Large intestine (tissue), 3 donors: ENCODE results near the gene NLGN2. TPM values are rescaled to one million over a fixed set of nuclear protein-coding genes. Genes with fewer than 3 reads are reported as not detected.

Experiments used
- DNase-seq, 2 donors: peaks; one replicate each; pipeline versions ENCODE4 v3.0.0 to v3.0.0-alpha.2; 2013
- H3K27ac ChIP-seq: one replicate; pipeline ENCODE4 v1.5.1; 2013; ENCODE audit warnings: low read length
- H3K27me3 ChIP-seq: 2 replicates; pipeline ENCODE4 v1.6.1; 2013; ENCODE audit warnings: low read length; ENCODE audit not compliant: control insufficient read depth, insufficient read depth
- H3K36me3 ChIP-seq: 2 replicates; pipeline ENCODE4 v1.6.1; 2013; ENCODE audit warnings: low read length; ENCODE audit not compliant: control insufficient read depth, insufficient read depth
- H3K4me1 ChIP-seq: one replicate; pipeline ENCODE4 v1.6.1; 2013; ENCODE audit warnings: low read length; ENCODE audit not compliant: control insufficient read depth, insufficient read depth
- H3K4me3 ChIP-seq: one replicate; pipeline ENCODE4 v1.5.1; 2013; ENCODE audit warnings: low read length
- H3K9me3 ChIP-seq: one replicate; pipeline ENCODE4 v1.6.1; 2013; ENCODE audit warnings: mild to moderate bottlenecking, low read depth, low read length, moderate library complexity; ENCODE audit not compliant: control insufficient read depth
- WGBS: methylation state at CpG from one replicate; pipeline ENCODE4 v1.1.5; 2013; ENCODE audit warnings: low lambda C conversion rate; ENCODE audit not compliant: insufficient coverage; 5-methylcytosine and 5-hydroxymethylcytosine counted together
- polyA plus RNA-seq: library from polyadenylated mRNA; unstranded; fragments of 120-200 nt; gene quantifications from one replicate; pipeline ENCODE4 v1.2.1, GENCODE V29; 2013

Gene NLGN2
- polyA plus RNA-seq, 1 donor = 12.9 TPM

DNA sequence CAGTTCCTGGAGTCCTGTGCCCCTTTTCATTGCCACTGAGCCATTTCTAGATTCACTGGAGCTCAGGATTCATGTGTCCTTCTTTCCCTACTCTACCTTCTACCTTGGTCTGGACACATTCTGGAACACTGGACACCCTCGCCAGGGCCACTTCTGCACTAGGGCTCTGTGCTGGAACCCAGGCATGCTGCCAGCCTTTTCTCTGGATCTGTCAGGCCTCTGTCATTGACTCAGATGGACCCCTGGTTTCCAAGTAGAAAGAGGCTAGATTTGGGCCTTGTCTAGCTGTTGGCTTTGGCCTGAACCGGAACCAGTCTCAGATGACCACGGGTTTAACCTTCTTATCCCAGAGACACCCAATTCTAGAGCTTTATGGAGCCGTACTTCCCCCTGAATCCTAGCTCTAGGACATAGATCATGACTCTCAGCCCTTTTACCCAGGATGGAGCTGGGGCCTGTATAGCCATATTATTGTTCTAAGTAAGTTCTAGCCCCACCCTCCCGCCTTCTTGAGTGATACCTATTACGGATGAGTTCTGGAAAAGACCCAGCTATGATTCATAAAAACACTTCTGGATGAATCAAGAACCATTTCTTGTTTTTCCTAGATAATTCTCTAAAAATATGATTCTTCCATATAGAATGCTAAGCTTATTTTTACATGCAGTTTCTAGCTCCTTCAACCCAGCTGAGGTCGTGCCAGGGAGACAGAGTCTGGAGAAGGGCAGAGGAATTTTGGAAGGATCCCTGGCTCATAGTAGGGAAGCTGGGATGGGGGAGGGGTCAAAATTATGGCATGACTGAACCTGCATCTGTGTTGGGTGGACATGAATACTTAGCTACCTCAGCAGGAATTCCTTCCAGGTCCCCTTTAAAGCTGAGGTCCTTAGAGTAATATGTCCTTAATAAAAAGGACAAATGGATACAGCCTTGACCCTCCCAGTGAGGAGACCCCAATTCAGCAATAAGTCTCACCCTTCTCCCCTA, 36.1 kb downstream of the NLGN2 start:
- Histone ChIP-seq H3K27ac (no peak overlapping the region), H3K36me3 (no peaks in the 10 kb centered on the region), H3K4me1 (peaks cover 20% of the 10 kb centered on the region), H3K27me3 (peaks cover 83% of the 10 kb centered on the region), H3K4me3 (no peak overlapping the region), H3K9me3 (peaks cover 3% of the 10 kb centered on the region)
- 100% methylated on average over 2 of the region's 7 CpGs for WGBS
- no peak for DNase-seq

DNA sequence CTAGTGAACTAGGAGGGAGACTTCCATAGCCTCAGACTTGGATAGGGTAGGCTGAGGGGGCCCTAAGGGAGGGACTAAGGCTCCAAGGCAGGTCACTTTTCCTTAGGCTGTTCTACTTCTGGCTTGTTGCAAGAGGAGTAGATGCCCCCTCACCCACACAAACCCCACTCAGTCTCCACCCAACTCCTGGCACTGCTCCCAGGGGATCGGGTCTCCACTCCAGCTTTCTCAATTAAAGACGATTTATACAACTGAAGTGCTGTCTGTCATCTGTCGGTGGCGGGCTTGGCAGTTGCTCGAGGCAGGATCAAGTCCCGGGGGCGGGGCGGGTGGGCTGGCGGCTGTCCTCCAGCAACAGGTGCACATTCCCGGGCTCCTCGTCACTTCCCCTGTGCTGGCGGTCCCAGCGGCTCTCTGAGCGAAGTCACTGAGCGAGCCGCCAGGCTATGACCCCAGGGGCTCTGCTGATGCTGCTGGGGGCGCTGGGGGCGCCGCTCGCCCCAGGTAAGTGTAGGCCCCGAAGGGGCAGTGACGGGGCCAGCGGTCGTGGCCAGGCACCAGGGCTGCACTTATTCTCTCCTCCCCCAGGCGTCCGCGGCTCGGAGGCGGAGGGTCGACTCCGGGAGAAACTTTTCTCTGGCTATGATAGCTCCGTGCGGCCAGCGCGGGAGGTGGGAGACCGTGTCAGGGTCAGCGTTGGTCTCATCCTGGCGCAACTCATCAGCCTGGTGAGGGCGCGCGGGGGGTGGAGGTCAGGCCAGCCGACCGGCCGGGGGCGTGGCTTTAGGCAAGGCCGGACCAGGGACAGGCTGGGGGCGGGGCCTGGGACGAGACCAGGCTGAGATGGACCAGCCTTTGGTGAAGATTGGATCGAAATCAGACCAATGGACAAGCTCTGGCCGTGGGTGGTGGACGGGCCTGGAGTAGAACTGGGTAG, 37.3 kb downstream of the NLGN2 start, which contains the start of gene CHRNB1:
TSS of gene CHRNB1 (plus strand) at position 380 of the 937 bp plus-strand sequence. CDS start at position 447, 67 bp downstream.
- peaks cover 17% of the 10 kb centered on the region for H3K4me1 ChIP-seq
- DNase-seq = peak; percentile 38 to 60
- peaks cover 73% of the 10 kb centered on the region for H3K27me3 ChIP-seq
- H3K36me3 ChIP-seq = no peaks in the 10 kb centered on the region
- WGBS = no CpG with 5 or more reads among the region's 51 CpGs
- no peak within 1 kb of the TSS for H3K27ac ChIP-seq
- peaks cover 3% of the 10 kb centered on the region for H3K9me3 ChIP-seq
- peak within 1 kb of the TSS; percentile 44 for H3K4me3 ChIP-seq

DNA sequence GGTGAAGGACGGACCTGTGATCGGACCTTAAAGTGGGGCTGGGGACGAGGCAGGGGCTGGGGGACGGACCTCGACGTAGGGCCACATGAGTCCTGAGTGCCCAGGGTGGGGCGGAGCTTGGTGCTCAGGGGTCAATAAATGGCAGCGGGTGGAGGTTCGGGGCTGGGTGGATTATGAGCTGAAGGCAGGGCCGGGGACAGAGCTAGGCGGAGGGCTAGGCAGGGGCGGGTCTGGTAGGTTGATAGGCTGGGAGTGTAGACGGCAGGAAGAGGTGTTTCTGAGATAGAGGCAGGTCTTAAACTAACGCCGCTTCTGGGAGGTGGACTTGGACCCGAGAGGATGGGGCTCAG, 37.9 kb downstream of the NLGN2 start:
- peak overlapping the region; percentile 44 for H3K4me3 ChIP-seq
- peaks cover 3% of the 10 kb centered on the region for H3K9me3 ChIP-seq
- DNase-seq = peak; percentile 72 to 79
- H3K4me1 ChIP-seq = peaks cover 11% of the 10 kb centered on the region
- H3K27me3 ChIP-seq = peaks cover 66% of the 10 kb centered on the region
- WGBS = no CpG with 5 or more reads among the region's 16 CpGs
- no peak overlapping the region for H3K27ac ChIP-seq
- no peaks in the 10 kb centered on the region for H3K36me3 ChIP-seq

DNA sequence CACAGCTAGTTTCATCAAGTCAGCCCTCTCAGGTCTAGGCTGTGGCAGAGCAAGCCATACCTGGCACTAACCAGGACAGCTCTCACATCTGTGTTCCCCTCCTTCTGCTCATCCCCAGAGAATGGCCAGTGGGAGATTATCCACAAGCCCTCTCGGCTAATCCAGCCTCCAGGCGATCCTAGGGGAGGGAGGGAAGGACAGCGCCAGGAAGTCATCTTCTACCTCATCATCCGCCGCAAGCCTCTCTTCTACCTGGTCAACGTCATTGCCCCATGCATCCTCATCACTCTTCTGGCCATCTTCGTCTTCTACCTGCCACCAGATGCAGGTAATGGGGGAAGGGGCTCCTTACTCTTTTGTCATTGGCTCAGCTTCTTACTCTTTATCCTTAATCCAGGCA, 40.8 kb downstream of the NLGN2 start:
- no peak overlapping the region for H3K4me3 ChIP-seq
- H3K36me3 ChIP-seq = no peaks in the 10 kb centered on the region
- WGBS = no CpG with 5 or more reads among the region's 7 CpGs
- DNase-seq = no peak
- no peak overlapping the region for H3K27ac ChIP-seq
- peaks cover 40% of the 10 kb centered on the region for H3K27me3 ChIP-seq
- H3K4me1 ChIP-seq = peaks cover 8% of the 10 kb centered on the region
- peaks cover 3% of the 10 kb centered on the region for H3K9me3 ChIP-seq

DNA sequence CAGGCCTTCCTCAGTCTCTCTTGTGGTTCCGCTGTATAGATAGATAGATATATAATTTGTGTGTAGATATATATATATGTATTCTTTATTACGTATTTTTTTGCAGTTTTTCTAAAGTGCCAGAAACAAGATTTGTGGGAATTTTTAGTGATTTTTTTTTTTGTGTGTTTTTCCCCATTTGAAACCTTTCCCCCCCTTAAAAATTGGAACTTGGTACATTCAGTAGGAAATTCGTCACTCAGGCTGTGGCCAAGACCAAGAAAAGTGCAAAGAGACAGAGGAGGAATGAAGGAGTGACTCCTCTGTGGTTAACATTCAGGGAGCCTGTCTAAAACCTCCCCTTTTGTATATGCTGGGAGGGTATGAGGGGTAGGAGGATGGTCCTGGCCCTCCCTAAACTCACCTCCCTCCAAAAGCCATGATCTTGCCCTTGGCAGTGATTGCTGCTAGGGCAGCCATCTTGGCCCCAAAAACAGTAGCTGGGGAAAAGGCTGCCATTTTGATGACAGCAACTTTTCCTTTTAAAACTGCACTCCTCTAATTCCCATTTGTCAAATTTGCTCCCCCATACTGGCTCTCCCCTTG, 52.4 kb downstream of the NLGN2 start:
- H3K4me1 ChIP-seq = peaks cover 7% of the 10 kb centered on the region
- WGBS = 57% methylated on average over 1 of the region's 3 CpGs
- H3K4me3 ChIP-seq = no peak overlapping the region
- peaks cover 36% of the 10 kb centered on the region for H3K36me3 ChIP-seq
- H3K9me3 ChIP-seq = no peaks in the 10 kb centered on the region
- DNase-seq = no peak
- no peak overlapping the region for H3K27ac ChIP-seq
- no peaks in the 10 kb centered on the region for H3K27me3 ChIP-seq

DNA sequence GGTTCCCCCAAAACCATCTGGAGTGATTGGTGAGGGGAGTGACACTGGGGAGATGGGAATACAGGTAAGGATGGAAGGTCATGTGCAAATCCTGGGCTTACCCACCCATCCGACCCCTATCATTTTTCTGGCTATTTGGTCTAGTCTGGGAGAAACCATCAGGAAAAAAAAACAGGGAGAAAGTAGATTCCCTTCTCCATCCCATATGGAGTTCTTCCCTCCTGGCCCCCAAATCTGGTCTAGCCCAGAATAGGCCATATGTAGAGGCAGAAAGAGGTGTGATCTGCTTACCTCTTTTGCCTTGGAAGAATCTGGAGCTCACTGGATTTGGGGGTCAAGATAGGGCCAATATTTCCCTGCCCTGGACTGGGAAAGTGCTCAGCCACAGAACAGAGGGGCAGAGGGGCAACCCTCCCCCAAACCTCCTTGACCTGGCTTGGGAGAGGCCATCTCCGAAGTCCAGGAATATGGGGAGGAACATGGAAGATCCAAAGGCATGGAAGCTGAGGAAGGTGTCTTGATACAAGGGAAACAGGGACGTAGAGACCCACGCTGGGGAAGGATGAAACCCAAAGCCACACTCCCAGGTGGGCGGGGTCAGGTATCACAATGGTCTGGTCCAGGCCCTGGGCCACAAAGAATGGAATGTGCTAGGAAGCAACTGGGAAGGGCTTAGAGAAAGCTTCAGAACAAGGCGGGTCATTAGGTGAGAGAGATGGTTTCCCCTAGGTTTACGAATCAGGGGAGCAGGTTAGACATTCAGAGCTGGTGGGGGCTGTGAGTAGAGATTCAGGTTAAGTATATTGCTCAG, 53.4 kb downstream of the NLGN2 start:
- Histone ChIP-seq H3K36me3 (peaks cover 46% of the 10 kb centered on the region), H3K4me3 (no peak overlapping the region), H3K27me3 (no peaks in the 10 kb centered on the region), H3K9me3 (no peaks in the 10 kb centered on the region), H3K4me1 (peaks cover 6% of the 10 kb centered on the region), H3K27ac (no peak overlapping the region)
- WGBS = no CpG with 5 or more reads among the region's 7 CpGs
- no peak for DNase-seq

DNA sequence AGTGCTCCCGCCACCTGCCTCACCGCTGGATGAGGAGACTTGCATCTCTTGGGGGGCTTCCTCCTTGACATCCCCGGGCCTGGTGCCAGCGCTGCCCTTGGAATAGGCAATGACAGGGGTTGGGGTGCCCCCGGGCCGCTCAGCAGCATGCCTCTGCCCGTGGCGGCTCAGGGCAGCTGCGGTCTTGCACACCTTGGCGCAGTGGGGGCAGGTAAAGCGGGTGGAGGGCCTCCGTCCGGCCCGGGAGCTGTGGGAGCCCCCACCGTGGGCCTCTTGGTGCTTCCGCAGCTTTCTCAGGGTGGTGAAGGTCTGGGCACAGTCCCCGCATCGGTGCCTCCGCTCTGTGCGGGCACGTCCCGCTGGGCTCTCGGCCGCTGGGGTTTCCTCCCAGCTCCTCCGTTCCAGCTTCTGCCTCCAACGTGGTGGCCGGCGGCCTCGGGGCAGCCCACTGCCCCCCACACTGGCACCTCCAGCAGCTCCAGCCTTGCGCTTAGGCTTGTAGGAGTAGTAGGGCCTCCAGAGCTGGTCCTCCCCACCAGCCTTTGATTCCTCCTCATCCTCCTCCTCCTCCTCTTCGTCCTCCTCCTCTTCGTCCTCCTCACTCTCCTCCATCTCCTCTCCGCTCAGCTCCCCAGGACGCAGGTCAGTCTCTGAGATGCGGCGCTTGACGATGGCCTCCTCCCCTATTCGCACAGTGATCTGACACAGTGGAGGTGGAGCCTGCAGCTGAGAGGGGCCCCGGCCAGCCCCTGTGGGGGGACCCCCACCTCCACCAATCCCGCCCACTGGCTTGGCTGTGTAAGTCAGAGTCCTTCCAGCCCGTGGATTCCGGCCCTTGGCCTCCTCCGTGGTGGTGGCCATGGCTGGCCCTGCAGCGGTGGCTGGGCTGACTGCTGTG, 55.1 kb downstream of the NLGN2 start:
- no peaks in the 10 kb centered on the region for H3K27me3 ChIP-seq
- H3K27ac ChIP-seq = no peak overlapping the region
- no peak overlapping the region for H3K4me3 ChIP-seq
- DNase-seq = no peak
- 100% methylated on average over 1 of the region's 44 CpGs for WGBS
- peaks cover 62% of the 10 kb centered on the region for H3K36me3 ChIP-seq
- no peaks in the 10 kb centered on the region for H3K4me1 ChIP-seq
- no peaks in the 10 kb centered on the region for H3K9me3 ChIP-seq

DNA sequence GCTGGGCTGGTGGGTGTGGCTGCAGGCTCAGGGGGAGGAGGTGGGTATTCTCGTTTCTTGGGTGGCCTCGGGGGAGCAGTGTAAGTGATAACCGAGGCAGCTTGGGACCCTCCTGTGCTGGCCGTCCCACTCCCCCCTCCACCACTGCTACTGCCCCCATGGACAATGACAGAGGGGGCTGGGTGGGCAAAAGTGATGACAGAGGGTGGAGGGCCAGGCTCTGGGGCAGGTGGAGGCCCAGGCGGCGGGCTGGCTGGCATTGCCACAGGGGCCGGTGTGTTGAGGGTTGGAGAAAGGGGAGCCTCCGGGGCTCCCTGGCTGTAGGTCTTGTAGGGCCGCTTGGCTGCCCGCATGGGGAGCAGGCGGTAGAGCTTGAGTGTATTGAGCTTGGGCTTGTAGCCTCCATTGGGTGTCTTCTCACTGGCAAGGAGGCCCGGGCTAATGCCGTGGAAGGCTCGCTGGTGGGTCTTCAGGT, 55.8 kb downstream of the NLGN2 start:
- Histone ChIP-seq H3K4me3 (no peak overlapping the region), H3K27me3 (no peaks in the 10 kb centered on the region), H3K36me3 (peaks cover 66% of the 10 kb centered on the region), H3K9me3 (no peaks in the 10 kb centered on the region), H3K4me1 (no peaks in the 10 kb centered on the region), H3K27ac (no peak overlapping the region)
- no CpG with 5 or more reads among the region's 14 CpGs for WGBS
- no peak for DNase-seq

DNA sequence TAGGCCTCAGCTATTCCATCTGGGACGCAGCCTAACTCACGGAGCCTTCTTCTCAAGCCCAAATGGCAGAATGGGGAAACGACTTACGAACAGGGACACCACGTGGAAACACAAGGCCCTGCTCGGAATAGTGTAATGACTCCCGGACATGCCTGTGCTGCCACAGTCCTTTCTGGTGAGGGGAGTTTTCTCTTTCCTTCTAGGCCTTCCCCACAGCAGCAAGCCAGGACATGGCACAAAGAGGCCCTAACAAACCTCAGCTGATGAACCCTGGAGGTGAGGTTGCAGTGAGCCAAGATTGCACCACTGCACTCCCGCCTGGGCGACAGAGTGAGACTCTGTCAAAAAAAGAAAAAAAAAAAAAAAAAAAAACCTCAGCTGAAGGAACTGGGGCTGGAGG, 56.4 kb downstream of the NLGN2 start:
- Histone ChIP-seq H3K36me3 (peaks cover 70% of the 10 kb centered on the region), H3K27ac (no peak overlapping the region), H3K9me3 (no peaks in the 10 kb centered on the region), H3K4me1 (no peaks in the 10 kb centered on the region), H3K27me3 (no peaks in the 10 kb centered on the region), H3K4me3 (no peak overlapping the region)
- no peak for DNase-seq
- WGBS = 100% methylated on average over 2 of the region's 9 CpGs
